ENCODE results near the gene KIRREL3.

KIRREL3 gene

GRCh38 chr11:126497581-126498122, 502.9 kb downstream of the KIRREL3 start:
- DNase-seq, result no peak

DNA sequence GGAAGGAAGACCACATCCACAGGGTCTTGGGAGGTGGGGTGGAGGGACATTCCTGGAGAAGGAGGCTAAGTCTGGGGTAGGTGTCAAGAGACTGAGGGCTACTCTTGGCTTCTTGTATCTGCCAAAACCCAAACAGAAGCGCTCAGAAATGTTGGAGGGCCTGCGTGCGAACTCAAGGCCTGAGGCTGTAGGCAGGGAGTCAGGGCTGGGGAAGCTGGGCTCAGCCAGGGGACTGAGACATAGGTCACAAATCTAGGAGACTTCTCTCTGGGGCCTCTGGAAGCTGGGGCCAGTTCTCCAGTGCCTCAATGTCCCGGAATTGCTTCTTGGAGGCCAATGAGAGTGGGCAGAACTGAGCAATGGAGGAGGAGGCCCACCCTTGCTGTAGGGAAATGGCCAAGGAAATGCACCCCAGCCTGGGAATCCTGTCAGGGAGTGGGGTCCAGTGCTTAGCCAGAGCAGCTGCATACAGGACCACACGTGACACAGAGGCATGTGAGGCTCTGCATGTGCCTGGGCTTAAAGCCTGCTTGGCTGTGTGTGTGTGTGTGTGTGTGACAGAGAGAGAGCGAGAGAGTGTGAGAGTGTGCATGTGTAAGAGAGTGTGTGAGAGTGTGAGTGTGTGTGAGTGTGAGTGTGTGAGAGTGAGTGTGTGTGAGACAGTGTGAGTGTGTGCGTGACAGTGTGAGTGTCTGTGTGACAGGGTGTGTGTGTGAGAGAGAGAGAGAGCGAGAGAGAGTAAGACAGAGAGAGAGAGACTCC, 503.8 kb downstream of the KIRREL3 start:
- DNase-seq, result no peak

GRCh38 chr11:126495281-126496220, 505.0 kb downstream of the KIRREL3 start:
- no peak for DNase-seq

GRCh38 chr11:126494831-126495230, 505.7 kb downstream of the KIRREL3 start:
- DNase-seq, result no peak

GRCh38 chr11:126492331-126493082, 508.1 kb downstream of the KIRREL3 start:
- DNase-seq, result no peak

DNA sequence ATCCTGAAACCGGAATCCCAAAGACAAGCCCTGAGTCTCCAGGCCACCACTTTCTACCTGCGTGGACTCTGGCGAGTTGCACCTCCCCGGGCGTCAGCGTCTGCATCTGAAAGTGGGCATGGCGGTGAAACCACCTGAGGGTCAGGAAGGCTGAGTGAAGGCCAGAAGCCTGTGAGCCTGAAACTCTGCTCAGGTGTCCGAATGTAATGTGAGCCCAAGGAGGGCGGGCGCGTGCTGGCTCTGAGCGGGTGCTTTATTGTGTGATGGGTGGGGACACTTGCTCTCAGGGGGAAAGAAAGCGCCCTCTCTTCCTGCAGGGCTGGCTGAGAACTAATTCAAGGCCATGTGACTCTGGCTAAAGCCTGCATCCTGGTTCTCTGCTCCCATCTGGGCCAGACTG, 509.5 kb downstream of the KIRREL3 start:
- no peak for DNase-seq

GRCh38 chr11:126489836-126490660, 510.5 kb downstream of the KIRREL3 start:
- no peak for DNase-seq

GRCh38 chr11:126488591-126489370, 511.8 kb downstream of the KIRREL3 start:
- DNase-seq, result no peak

DNA sequence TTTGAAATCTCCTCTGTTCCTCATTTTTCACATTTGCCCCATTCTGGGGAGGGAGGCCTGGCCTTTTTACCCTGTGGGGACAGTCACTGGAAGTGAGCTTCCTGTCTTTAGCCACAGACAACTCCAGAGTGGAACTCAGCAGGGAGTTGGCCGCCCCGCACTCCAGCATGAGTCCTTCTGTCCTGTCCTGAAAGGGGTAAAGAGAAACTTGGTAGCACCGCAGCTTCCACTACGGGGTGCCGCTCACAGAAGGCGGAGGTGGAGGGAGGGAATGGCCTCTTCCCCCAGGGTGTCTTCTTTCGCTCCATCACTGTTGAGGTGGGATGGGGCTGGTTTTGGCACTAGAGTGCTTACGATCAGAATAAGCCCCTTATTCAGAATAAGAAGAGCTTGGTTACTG, 512.9 kb downstream of the KIRREL3 start:
- peak; percentile 45 for DNase-seq

- DNase-seq, result no peak
Observed at GRCh38 chr11:126485986-126486635, 514.5 kb downstream of the KIRREL3 start.

GRCh38 chr11:126485021-126485792, 515.4 kb downstream of the KIRREL3 start:
- peak; percentile 8 for DNase-seq

- no peak for DNase-seq
Observed at GRCh38 chr11:126484266-126484665, 516.3 kb downstream of the KIRREL3 start.

DNA sequence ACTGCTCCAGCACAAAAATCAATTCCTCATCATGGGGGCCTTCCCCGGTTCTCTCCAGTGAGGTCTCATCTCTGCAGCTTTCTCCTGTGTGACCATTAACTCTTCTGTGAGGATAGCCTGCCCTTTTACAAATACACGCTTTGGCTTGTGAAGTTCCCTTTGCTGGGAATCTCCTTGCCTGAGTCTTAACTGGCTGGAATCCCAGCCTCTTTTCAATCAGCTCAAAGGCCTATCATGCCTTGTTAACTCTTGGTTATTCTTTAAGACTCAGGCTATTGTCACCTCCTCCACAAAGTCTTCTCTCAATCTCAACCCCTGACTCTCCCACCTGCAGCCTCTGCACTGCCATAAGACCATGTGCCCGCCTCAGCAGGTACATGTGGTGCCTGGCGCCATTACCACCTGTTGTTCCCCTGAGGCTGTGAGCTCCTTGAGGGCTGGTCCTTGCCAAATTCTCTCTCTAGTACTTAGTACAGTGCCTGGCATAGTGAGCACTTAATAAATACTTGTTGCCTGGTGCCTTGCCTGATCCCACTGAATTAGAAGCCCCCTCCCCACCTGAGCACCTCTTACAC, 516.9 kb downstream of the KIRREL3 start:
- no peak for DNase-seq

GRCh38 chr11:126482586-126483108, 517.9 kb downstream of the KIRREL3 start:
- DNase-seq, result no peak

DNA sequence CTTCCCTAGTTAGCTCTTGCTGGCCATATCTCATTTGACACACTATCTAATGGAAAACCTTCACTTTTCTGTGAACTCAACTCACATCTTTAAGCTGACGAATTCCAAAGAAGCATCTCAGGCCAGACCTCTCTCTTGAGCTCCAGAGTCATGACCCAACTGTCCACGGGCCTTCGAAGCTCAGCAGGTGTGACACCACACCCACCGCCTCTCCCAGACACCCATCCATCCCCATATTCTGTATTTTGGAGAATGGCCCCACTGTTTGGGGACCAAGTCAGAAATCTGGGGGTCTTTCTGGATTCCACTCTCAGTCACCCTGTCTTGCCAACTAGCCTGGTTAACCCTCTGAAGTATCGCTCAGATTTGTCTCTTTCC, 519.3 kb downstream of the KIRREL3 start:
- no peak for DNase-seq

- peak; percentile 87 for DNase-seq
Observed at GRCh38 chr11:126480410-126481302, 519.9 kb downstream of the KIRREL3 start.

DNA sequence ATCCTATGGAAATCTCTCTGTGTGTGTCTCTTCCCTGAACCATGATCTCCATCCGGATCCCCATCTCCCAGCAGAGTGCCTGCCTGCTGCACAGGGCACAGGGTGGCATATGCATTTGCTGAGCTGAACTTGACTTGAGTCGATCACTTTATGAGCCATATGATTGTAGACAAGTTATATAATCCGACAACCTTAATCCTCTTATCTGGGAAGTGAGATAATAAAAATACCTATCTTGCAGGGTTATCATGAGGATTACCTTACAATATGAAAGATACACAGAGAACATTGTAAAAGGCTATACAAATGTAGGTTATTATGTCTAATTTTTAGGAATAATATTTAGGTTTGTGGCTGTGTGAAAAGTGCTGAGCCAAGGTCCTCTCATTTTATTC, 520.6 kb downstream of the KIRREL3 start:
- no peak for DNase-seq

Measured in MV-4-11 (cell line).